ENCODE measurements around the gene FAHD2A. TPM values are rescaled to one million over a fixed set of nuclear protein-coding genes. Genes with fewer than 3 reads are reported as not detected.
"Not testable (repeated sequence)": the region's sequence is repeated elsewhere in the genome, so short reads cannot be mapped to it uniquely, and the experiment has no call there.

Gene FAHD2A
- total RNA-seq, 1 experiment from 2014 or later, result 23.0 TPM

DNA sequence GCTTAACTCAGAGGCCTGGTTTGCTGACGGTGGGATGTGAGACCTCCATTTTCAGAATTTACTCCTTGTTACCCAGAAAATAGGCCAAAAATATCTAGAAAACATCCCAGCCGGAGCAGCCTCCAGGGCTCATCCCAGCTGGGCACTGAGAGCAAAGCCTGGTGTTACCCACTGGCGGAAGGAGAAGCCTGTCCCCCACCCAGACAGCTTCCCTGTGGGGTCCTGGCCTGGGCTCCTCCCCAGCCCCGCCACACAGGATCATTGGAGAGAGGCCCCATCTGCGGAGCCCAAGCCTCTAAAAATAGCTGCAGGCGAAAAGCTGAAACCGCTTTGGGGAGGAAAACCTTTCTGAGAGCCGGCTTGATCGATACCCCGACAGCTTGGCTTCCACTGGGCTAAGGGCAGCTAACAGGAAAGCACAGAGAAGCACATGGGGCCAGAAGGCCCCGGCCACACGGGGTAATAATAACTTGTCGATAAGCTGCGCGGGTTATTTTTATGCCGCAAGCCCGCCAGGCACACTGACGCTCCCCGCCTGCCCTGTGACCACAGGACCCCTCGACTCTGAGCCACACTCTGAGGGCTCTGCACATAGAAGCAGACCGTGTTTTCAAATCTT, 26.9 kb upstream of the FAHD2A start:
- Histone ChIP-seq H3K27me3 (ENCODE audit: insufficient read depth, low read depth) (peaks cover 80% of the 10 kb centered on the region), H2AFZ (no peak overlapping the region), H3K4me3 (no peak overlapping the region), H4K20me1 (ENCODE audit: insufficient read depth) (no peaks in the 10 kb centered on the region), H3K4me1 (replicated peaks; ENCODE audit: insufficient read depth) (no peaks in the 10 kb centered on the region), H3K9me2 (ENCODE audit: insufficient read depth) (no peaks in the 10 kb centered on the region), H3K79me2 (ENCODE audit: low read depth) (no peaks in the 10 kb centered on the region), H3K27ac (no peak overlapping the region), H3K4me2 (no peak overlapping the region), H3K9me3 (ENCODE audit: insufficient read depth, low read depth) (no peaks in the 10 kb centered on the region), H3K36me3 (ENCODE audit: low read depth) (no peaks in the 10 kb centered on the region), H3F3A (ENCODE audit: insufficient read depth, low read depth) (no peaks in the 10 kb centered on the region)
- TF ChIP-seq, protein P1, sequence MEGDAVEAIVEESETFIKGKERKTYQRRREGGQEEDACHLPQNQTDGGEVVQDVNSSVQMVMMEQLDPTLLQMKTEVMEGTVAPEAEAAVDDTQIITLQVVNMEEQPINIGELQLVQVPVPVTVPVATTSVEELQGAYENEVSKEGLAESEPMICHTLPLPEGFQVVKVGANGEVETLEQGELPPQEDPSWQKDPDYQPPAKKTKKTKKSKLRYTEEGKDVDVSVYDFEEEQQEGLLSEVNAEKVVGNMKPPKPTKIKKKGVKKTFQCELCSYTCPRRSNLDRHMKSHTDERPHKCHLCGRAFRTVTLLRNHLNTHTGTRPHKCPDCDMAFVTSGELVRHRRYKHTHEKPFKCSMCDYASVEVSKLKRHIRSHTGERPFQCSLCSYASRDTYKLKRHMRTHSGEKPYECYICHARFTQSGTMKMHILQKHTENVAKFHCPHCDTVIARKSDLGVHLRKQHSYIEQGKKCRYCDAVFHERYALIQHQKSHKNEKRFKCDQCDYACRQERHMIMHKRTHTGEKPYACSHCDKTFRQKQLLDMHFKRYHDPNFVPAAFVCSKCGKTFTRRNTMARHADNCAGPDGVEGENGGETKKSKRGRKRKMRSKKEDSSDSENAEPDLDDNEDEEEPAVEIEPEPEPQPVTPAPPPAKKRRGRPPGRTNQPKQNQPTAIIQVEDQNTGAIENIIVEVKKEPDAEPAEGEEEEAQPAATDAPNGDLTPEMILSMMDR (conservative IDR thresholded peaks at IDR 0.05), result no peak
- no peak for TF ChIP-seq EZH2 (IDR thresholded peaks at IDR 0.05; ENCODE audit: low read depth)
- CTCF ChIA-PET, result no interaction called here
- intact Hi-C loops (cut with micrococcal nuclease; ENCODE audit: unreplicated experiment), result no loop called here
- POLR2A ChIA-PET (ENCODE audit: unreplicated experiment), result no interaction called here
- DNase-seq, result no peak
- BruUV-seq (replicated peaks), result no TSS peak

DNA sequence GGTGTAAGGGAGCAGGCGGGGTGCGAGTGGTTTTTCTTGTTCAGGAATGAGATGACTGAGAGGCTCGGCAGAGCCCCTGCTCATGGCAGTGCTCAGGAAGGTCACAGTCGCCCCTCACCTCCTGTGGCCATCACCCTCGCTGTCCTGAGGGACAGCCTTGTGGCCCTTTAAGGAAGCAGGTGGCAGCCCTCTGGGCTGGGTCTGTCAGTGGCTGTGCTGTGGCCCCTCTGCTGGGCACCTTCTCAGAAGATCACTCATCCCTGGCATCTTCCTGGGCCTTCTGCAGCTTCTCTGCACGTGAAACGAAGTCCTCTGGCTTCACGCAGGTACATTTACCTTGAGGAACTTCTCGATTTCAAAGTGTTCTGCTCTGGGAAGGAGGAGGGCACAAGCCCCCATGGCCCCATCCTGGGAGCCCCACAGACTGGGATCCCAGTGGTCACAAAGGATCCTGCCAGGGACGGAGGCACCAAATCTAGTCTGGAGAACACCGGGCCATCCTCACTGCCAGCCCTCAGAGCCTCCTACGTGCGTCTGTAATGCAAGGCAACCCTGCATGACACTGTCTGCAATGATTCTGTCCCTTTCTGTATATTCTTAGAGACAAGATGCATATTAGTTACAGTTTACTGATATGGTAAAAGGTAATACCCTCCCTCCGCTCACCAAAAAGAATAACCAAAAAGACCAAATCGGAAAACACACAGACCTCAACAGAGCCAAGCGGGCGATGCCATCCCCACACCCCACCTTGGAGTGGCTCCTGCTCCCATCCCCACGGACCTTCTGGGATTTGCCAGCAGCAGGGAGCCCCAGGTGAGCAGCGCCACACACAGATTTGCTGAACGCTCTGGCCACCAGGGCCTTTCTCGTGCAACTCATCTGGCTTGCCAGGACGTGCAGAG, 25.9 kb upstream of the FAHD2A start:
- H3K4me1 ChIP-seq (replicated peaks; ENCODE audit: insufficient read depth), result no peaks in the 10 kb centered on the region
- no peaks in the 10 kb centered on the region for H3K9me2 ChIP-seq (ENCODE audit: insufficient read depth)
- BruUV-seq (replicated peaks), result no TSS peak
- H4K20me1 ChIP-seq (ENCODE audit: insufficient read depth), result no peaks in the 10 kb centered on the region
- no peaks in the 10 kb centered on the region for H3F3A ChIP-seq (ENCODE audit: insufficient read depth, low read depth)
- intact Hi-C loops (cut with micrococcal nuclease; ENCODE audit: unreplicated experiment), result no loop called here
- peaks cover 80% of the 10 kb centered on the region for H3K27me3 ChIP-seq (ENCODE audit: insufficient read depth, low read depth)
- no peak overlapping the region for H3K27ac ChIP-seq
- ChIA-PET POLR2A (ENCODE audit: unreplicated experiment) (no interaction called here), CTCF (no interaction called here)
- no peak for DNase-seq
- H3K4me2 ChIP-seq, result no peak overlapping the region
- no peaks in the 10 kb centered on the region for H3K79me2 ChIP-seq (ENCODE audit: low read depth)
- H3K4me3 ChIP-seq, result no peak overlapping the region
- no peaks in the 10 kb centered on the region for H3K36me3 ChIP-seq (ENCODE audit: low read depth)
- no peak overlapping the region for H2AFZ ChIP-seq
- TF ChIP-seq EZH2 (IDR thresholded peaks at IDR 0.05; ENCODE audit: low read depth), result no peak
- TF ChIP-seq, protein P1 (conservative IDR thresholded peaks at IDR 0.05), result no peak
- H3K9me3 ChIP-seq (ENCODE audit: insufficient read depth, low read depth), result no peaks in the 10 kb centered on the region

DNA sequence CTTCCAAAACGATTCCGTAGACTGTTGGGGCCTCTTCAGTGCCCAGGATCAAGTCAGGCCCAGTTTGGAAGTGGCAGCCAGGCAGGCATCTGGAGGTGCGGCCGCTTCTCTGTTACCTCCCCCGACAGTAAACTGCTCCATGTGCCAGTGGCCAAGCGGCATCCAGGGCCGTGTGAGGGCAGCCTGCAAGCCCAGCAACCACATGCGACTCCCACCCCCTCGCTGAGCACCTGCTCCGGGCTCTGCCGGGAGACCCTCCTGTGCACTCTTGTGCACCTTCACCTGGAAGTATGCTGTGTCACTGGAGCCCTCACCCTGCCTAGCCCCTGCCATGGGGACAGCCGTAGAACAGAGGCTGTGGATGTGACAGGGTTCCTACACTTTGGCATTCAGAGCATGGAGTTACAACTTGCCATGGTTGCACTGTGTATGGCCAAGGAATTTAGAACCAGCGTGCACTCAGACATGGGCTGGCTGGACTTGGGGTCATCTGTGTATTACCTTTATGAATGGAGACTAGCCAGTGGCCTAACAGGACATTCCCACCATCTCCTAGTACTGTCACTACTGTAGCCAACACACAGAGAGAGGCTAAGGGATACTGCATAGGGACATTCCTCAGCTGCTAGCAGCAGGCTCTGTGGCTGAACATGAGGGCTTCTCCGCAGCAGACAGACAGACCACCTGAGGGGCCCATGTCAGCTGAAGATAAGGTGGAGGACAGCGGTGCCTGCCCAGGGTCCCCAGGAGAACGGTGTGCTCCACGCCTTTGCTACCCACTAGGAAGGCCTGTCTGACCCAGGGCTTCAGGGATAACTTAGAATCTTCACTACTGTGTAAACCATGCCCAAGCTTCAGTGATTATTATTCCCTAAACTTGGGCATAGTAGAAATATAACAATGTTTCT, 25.0 kb upstream of the FAHD2A start:
- Histone ChIP-seq H3K27me3 (ENCODE audit: insufficient read depth, low read depth) (peaks cover 82% of the 10 kb centered on the region), H3K4me3 (no peak overlapping the region), H2AFZ (no peak overlapping the region), H3K4me2 (no peak overlapping the region), H3K9me3 (ENCODE audit: insufficient read depth, low read depth) (no peaks in the 10 kb centered on the region), H4K20me1 (ENCODE audit: insufficient read depth) (no peaks in the 10 kb centered on the region), H3K9me2 (ENCODE audit: insufficient read depth) (no peaks in the 10 kb centered on the region), H3K36me3 (ENCODE audit: low read depth) (no peaks in the 10 kb centered on the region), H3K4me1 (replicated peaks; ENCODE audit: insufficient read depth) (no peaks in the 10 kb centered on the region), H3K79me2 (ENCODE audit: low read depth) (no peaks in the 10 kb centered on the region), H3F3A (ENCODE audit: insufficient read depth, low read depth) (no peaks in the 10 kb centered on the region), H3K27ac (no peak overlapping the region)
- TF ChIP-seq EZH2 (IDR thresholded peaks at IDR 0.05; ENCODE audit: low read depth), result no peak
- TF ChIP-seq, protein P1 (conservative IDR thresholded peaks at IDR 0.05), result no peak
- no TSS peak for BruUV-seq (replicated peaks)
- intact Hi-C loops (cut with micrococcal nuclease; ENCODE audit: unreplicated experiment), result no loop called here
- ChIA-PET POLR2A (ENCODE audit: unreplicated experiment) (interaction anchor here (0.6 kb wide), 1 partner anchor 157 kb away, joined by 4 read pairs; no protein-coding TSS in a partner anchor), CTCF (no interaction called here)
- no peak for DNase-seq

DNA sequence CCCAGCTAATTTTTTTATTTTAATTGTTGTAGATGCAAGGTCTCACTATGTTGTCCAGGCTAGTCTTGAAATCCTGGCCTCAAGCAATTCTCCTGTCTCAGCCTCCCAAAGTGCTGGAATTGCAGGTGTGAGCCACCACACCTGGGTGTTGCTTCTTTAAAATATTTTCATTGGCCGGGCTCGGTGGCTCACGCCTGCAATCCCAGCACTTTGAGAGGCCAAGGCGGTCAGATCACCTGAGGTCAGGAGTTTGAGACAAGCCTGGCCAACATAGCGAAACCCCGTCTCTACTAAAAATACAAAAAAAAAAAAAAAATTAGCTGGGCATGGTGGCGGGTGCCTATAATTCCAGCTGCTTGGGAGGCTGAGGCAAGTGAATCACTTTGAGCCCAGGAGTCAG, 24.2 kb upstream of the FAHD2A start:
- H3K36me3 ChIP-seq (ENCODE audit: low read depth); intact Hi-C loops (cut with micrococcal nuclease; ENCODE audit: unreplicated experiment); H3K9me2 ChIP-seq (ENCODE audit: insufficient read depth); H3K79me2 ChIP-seq (ENCODE audit: low read depth); BruUV-seq (replicated peaks); H3K4me3 ChIP-seq; CTCF ChIA-PET; H2AFZ ChIP-seq; H3K9me3 ChIP-seq (ENCODE audit: insufficient read depth, low read depth); H4K20me1 ChIP-seq (ENCODE audit: insufficient read depth); H3K27ac ChIP-seq; H3F3A ChIP-seq (ENCODE audit: insufficient read depth, low read depth); DNase-seq; H3K4me2 ChIP-seq; H3K4me1 ChIP-seq (replicated peaks; ENCODE audit: insufficient read depth): not testable (repeated sequence)
- POLR2A ChIA-PET (ENCODE audit: unreplicated experiment), result interaction anchor here (0.6 kb wide), 1 partner anchor 158 kb away, joined by 4 read pairs; no protein-coding TSS in a partner anchor
- H3K27me3 ChIP-seq (ENCODE audit: insufficient read depth, low read depth), result peaks cover 87% of the 10 kb centered on the region

All from PC-9 (cell line).